Activated CD4-positive, alpha-beta memory T cell treated with anti-CD3 and anti-CD28 coated beads for 36 hours (primary cell): ENCODE data around the gene CORO7. TPM values are rescaled to one million over a fixed set of nuclear protein-coding genes. Genes with fewer than 3 reads are reported as not detected.
"Not testable (repeated sequence)": the region's sequence is repeated elsewhere in the genome, so short reads cannot be mapped to it uniquely, and the experiment has no call there.

Source experiments
- CTCF ChIA-PET: fragments of 350-600 bp; sonication (Branson Sonifier 250); formaldehyde crosslinking; loops from one replicate; lab custom pipeline; 2021; ENCODE audit warnings: antibody characterized with exemption, inconsistent platforms; lab: Charles Lee
- POLR2A ChIA-PET: fragments of 350-600 bp; sonication (Branson Sonifier 250); formaldehyde crosslinking; loops from one replicate; lab custom pipeline; 2021; ENCODE audit warnings: antibody characterized with exemption; lab: Charles Lee
- DNase-seq: peaks from one replicate; pipeline ENCODE4 v3.0.0-alpha.2; 2020
- H3K27ac Mint-ChIP-seq: one replicate; pipeline ENCODE4 v1.8.0; 2021; ENCODE audit warnings: mixed read lengths
- H3K27me3 Mint-ChIP-seq: one replicate; pipeline ENCODE4 v1.8.0; 2021; ENCODE audit warnings: mixed read lengths
- H3K36me3 Mint-ChIP-seq: one replicate; pipeline ENCODE4 v1.8.0; 2021; ENCODE audit warnings: mixed read lengths
- H3K4me1 Mint-ChIP-seq: one replicate; pipeline ENCODE4 v1.8.0; 2021; ENCODE audit warnings: low read depth, mixed read lengths
- H3K4me3 Mint-ChIP-seq: one replicate; pipeline ENCODE4 v1.8.0; 2021; ENCODE audit warnings: mild to moderate bottlenecking, mixed read lengths
- H3K9me3 Mint-ChIP-seq: one replicate; pipeline ENCODE4 v1.8.0; 2021; ENCODE audit warnings: mixed read lengths
- intact Hi-C: fragments of 100-400 bp; cut with micrococcal nuclease; formaldehyde crosslinking; loops from one replicate; pipeline ENCODE4 v1.15.1; 2023
- total RNA-seq, 2 experiments: library from RNA; stranded (reverse); gene quantifications; one replicate each; pipeline ENCODE4 v1.2.3, GENCODE V29; 2021

Gene CORO7
- total RNA-seq, 2 experiments from 2014 or later: 90.4 to 101 TPM

- H3K27ac Mint-ChIP-seq: no peak overlapping the region
- H3K36me3 Mint-ChIP-seq: peaks cover 1% of the 10 kb centered on the region
- H3K4me3 Mint-ChIP-seq: no peak overlapping the region
- peaks cover 11% of the 10 kb centered on the region for H3K4me1 Mint-ChIP-seq
- DNase-seq: no peak
- no peaks in the 10 kb centered on the region for H3K27me3 Mint-ChIP-seq
- H3K9me3 Mint-ChIP-seq: no peaks in the 10 kb centered on the region
- ChIA-PET POLR2A (no interaction called here), CTCF (interaction anchor here (0.8 to 1.4 kb wide), 5 partner anchors 10 to 64 kb away, joined by 3 to 6 read pairs (median 3); no protein-coding TSS in a partner anchor)
- intact Hi-C loops: no loop called here
These were observed 75.1 kb downstream of the CORO7 start for GRCh38 chr16:4341250-4341649.

GRCh38 chr16:4340443-4340842, 76.0 kb downstream of the CORO7 start:
- ChIA-PET POLR2A (no interaction called here), CTCF (interaction anchor here (1.2 to 1.4 kb wide), 2 partner anchors 10 to 19 kb away, joined by 3 to 5 read pairs; no protein-coding TSS in a partner anchor)
- peaks cover 1% of the 10 kb centered on the region for H3K36me3 Mint-ChIP-seq
- DNase-seq: no peak
- no peaks in the 10 kb centered on the region for H3K27me3 Mint-ChIP-seq
- H3K4me3 Mint-ChIP-seq: no peak overlapping the region
- peaks cover 10% of the 10 kb centered on the region for H3K4me1 Mint-ChIP-seq
- no peak overlapping the region for H3K27ac Mint-ChIP-seq
- intact Hi-C loops: no loop called here
- no peaks in the 10 kb centered on the region for H3K9me3 Mint-ChIP-seq

GRCh38 chr16:4339909-4340308, 76.5 kb downstream of the CORO7 start:
- ChIA-PET POLR2A (no interaction called here), CTCF (interaction anchor here (1.2 to 1.4 kb wide), 2 partner anchors 10 to 19 kb away, joined by 3 to 5 read pairs; no protein-coding TSS in a partner anchor)
- Mint-ChIP-seq H3K27me3 (no peaks in the 10 kb centered on the region), H3K4me3 (no peak overlapping the region), H3K4me1 (peaks cover 10% of the 10 kb centered on the region), H3K36me3 (peaks cover 1% of the 10 kb centered on the region), H3K9me3 (no peaks in the 10 kb centered on the region), H3K27ac (no peak overlapping the region)
- DNase-seq: no peak
- intact Hi-C loops: no loop called here

- CTCF ChIA-PET: no interaction called here
- POLR2A ChIA-PET: no interaction called here
These were observed 76.9 kb downstream of the CORO7 start for GRCh38 chr16:4339455-4339854.

GRCh38 chr16:4338712-4339299, 77.6 kb downstream of the CORO7 start:
- Mint-ChIP-seq H3K4me3 (no peak overlapping the region), H3K27ac (no peak overlapping the region), H3K36me3 (peaks cover 1% of the 10 kb centered on the region), H3K4me1 (peaks cover 6% of the 10 kb centered on the region), H3K27me3 (no peaks in the 10 kb centered on the region), H3K9me3 (no peaks in the 10 kb centered on the region)
- intact Hi-C loops: no loop called here
- CTCF ChIA-PET: interaction anchor here (1.4 kb wide), 1 partner anchor 85 kb away, joined by 5 read pairs; no protein-coding TSS in a partner anchor
- DNase-seq: no peak
- POLR2A ChIA-PET: no interaction called here

More at GRCh38 chr16:4339455-4339854, 76.9 kb downstream of the CORO7 start:
- intact Hi-C loops: no loop called here
- H3K27me3 Mint-ChIP-seq: no peaks in the 10 kb centered on the region
- peaks cover 8% of the 10 kb centered on the region for H3K4me1 Mint-ChIP-seq
- no peak for DNase-seq
- no peaks in the 10 kb centered on the region for H3K9me3 Mint-ChIP-seq
- no peak overlapping the region for H3K27ac Mint-ChIP-seq
- no peak overlapping the region for H3K4me3 Mint-ChIP-seq
- peaks cover 1% of the 10 kb centered on the region for H3K36me3 Mint-ChIP-seq

- no peak overlapping the region for H3K4me3 Mint-ChIP-seq
- DNase-seq: no peak
- H3K9me3 Mint-ChIP-seq: no peaks in the 10 kb centered on the region
- H3K36me3 Mint-ChIP-seq: peaks cover 1% of the 10 kb centered on the region
- intact Hi-C loops: no loop called here
- H3K27me3 Mint-ChIP-seq: no peaks in the 10 kb centered on the region
- POLR2A ChIA-PET: no interaction called here
- no peak overlapping the region for H3K27ac Mint-ChIP-seq
- CTCF ChIA-PET: interaction anchor here (1.4 kb wide), 1 partner anchor 84 kb away, joined by 5 read pairs; no protein-coding TSS in a partner anchor
- H3K4me1 Mint-ChIP-seq: no peaks in the 10 kb centered on the region
These were observed 78.2 kb downstream of the CORO7 start for GRCh38 chr16:4338125-4338582.

GRCh38 chr16:4337540-4338088, 78.8 kb downstream of the CORO7 start:
- ChIA-PET POLR2A (no interaction called here), CTCF (interaction anchor here (0.9 to 1.4 kb wide), 2 partner anchors 9 to 84 kb away, joined by 4 to 5 read pairs; no protein-coding TSS in a partner anchor)
- DNase-seq: no peak
- Mint-ChIP-seq H3K4me3 (no peak overlapping the region), H3K36me3 (peaks cover 1% of the 10 kb centered on the region), H3K9me3 (no peaks in the 10 kb centered on the region), H3K27me3 (no peaks in the 10 kb centered on the region), H3K27ac (no peak overlapping the region), H3K4me1 (no peaks in the 10 kb centered on the region)
- intact Hi-C loops: no loop called here

GRCh38 chr16:4336701-4337539, 79.5 kb downstream of the CORO7 start:
- CTCF ChIA-PET: interaction anchor here (0.9 kb wide), 1 partner anchor 9 kb away, joined by 4 read pairs; no protein-coding TSS in a partner anchor
- Mint-ChIP-seq H3K9me3 (no peaks in the 10 kb centered on the region), H3K4me3 (no peak overlapping the region), H3K27me3 (no peaks in the 10 kb centered on the region), H3K36me3 (peaks cover 1% of the 10 kb centered on the region), H3K27ac (no peak overlapping the region), H3K4me1 (no peaks in the 10 kb centered on the region)
- no peak for DNase-seq
- POLR2A ChIA-PET: no interaction called here
- intact Hi-C loops: no loop called here

GRCh38 chr16:4334724-4335495, 81.5 kb downstream of the CORO7 start:
- H3K4me1 Mint-ChIP-seq: no peaks in the 10 kb centered on the region
- CTCF ChIA-PET: interaction anchor here (1.0 to 1.1 kb wide), 2 partner anchors 46 to 73 kb away, joined by 3 read pairs; no protein-coding TSS in a partner anchor
- intact Hi-C loops: no loop called here
- no peak for DNase-seq
- no peaks in the 10 kb centered on the region for H3K36me3 Mint-ChIP-seq
- POLR2A ChIA-PET: no interaction called here
- no peak overlapping the region for H3K27ac Mint-ChIP-seq
- no peak overlapping the region for H3K4me3 Mint-ChIP-seq
- H3K9me3 Mint-ChIP-seq: no peaks in the 10 kb centered on the region
- no peaks in the 10 kb centered on the region for H3K27me3 Mint-ChIP-seq

- H3K4me3 Mint-ChIP-seq, H3K4me1 Mint-ChIP-seq, H3K27ac Mint-ChIP-seq, H3K9me3 Mint-ChIP-seq, POLR2A ChIA-PET, H3K27me3 Mint-ChIP-seq, H3K36me3 Mint-ChIP-seq, intact Hi-C loops, DNase-seq: not testable (repeated sequence)
- CTCF ChIA-PET: interaction anchor here (0.6 to 1.3 kb wide), 3 partner anchors 45 to 645 kb away, joined by 3 read pairs; no protein-coding TSS in a partner anchor
These were observed 82.7 kb downstream of the CORO7 start for GRCh38 chr16:4333714-4334113.

- POLR2A ChIA-PET: no interaction called here
- Mint-ChIP-seq H3K36me3 (no peaks in the 10 kb centered on the region), H3K27me3 (no peaks in the 10 kb centered on the region), H3K4me3 (no peak overlapping the region), H3K9me3 (no peaks in the 10 kb centered on the region), H3K4me1 (peaks cover 3% of the 10 kb centered on the region), H3K27ac (no peak overlapping the region)
- CTCF ChIA-PET: interaction anchor here (1.1 to 2.2 kb wide), 4 partner anchors 70 to 394 kb away, joined by 3 to 14 read pairs (median 3); no protein-coding TSS in a partner anchor
- DNase-seq: no peak
- intact Hi-C loops: no loop called here
These were observed 83.1 kb downstream of the CORO7 start for GRCh38 chr16:4333308-4333638.
